ENCODE results near the gene ABHD2.

ABHD2 gene

DNA sequence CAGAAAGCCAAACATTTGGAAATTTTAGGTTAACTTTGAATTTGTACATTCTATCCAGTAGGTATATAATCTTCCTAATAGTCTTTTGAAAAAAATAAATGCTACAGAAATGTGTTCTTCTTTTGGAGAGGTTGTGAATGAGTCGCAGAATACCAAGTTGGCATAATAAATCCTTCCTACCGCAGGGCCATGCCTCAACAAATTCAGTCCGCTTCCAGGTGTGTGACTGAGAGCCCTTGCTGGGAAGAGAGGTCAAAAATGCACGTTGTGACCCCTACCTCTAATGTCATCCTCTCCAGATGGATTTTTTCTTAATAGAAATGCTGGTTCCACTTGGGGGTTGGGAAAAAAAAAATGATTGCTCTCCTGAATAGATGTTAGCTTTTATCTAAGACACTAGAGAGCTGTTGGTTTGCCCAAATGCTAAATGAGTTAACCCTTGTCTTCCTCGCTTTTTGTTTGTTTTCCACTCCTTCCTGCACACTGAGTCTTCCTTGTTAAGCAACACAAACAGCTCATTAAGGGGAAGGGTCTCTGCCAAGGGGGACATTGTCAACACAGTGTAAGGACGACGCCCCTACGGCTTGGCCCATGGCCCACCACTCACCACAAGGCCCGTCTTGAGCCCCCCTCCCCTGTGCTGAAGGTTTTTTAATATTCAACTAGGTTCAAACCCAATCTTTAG, 99.2 kb downstream of the ABHD2 start:
- Histone ChIP-seq H3F3A (ENCODE audit: insufficient read depth, low read length) (no peaks in the 10 kb centered on the region), H3K4me3 (ENCODE audit: low read depth, low read length, poor library complexity, severe bottlenecking) (no peak overlapping the region), H3K4me1 (ENCODE audit: insufficient read depth, low read length, severe bottlenecking) (no peaks in the 10 kb centered on the region), H3K36me3 (ENCODE audit: insufficient read depth, low read length) (peaks cover 22% of the 10 kb centered on the region; the same call in 1 of the 2 replicates), H3K27ac (ENCODE audit: low read depth, low read length, poor library complexity, severe bottlenecking) (no peak overlapping the region), H3K27me3 (ENCODE audit: insufficient read depth, low read length) (no peaks in the 10 kb centered on the region), H3K9ac (ENCODE audit: low read length) (no peak overlapping the region), H3K9me2 (ENCODE audit: low read depth, low read length) (no peaks in the 10 kb centered on the region), H3K9me3 (ENCODE audit: low read length) (no peaks in the 10 kb centered on the region), H3K79me2 (ENCODE audit: insufficient read depth, low read length) (no peaks in the 10 kb centered on the region), H2AFZ (ENCODE audit: low read length) (no peak overlapping the region), H4K20me1 (ENCODE audit: insufficient read depth, low read length) (no peaks in the 10 kb centered on the region), H3K4me2 (ENCODE audit: low read length) (no peak overlapping the region)
- TF ChIP-seq CTCF (IDR thresholded peaks at IDR 0.05; ENCODE audit: low read length) (no peak), EZH2 (IDR thresholded peaks at IDR 0.05; ENCODE audit: borderline replicate concordance, low read length) (no peak)

DNA sequence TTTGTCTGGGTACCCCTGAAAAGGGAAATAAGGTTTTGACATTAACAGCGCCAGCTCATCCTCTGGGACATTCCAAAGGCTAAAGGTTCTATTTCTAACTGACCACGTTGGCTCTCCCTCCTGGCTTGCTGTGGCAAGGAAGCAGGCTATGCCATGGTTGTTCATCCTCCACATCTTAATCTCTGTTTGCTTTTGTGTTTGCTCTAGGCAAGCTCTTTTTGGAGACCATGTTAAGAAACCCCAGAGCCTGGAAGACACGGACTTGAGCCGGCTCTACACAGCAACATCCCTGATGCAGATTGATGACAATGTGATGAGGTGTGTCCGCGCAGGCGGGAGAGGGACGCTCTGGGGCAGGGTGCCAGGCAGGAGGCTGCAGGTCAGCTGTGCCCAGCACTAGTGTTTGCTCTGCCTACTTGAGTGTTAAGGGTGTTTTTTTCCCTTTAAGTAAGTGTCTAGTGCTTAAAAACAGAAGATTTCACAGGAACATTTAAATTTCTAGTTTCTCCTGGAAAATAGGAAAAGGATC, 99.8 kb downstream of the ABHD2 start:
- Histone ChIP-seq H3K9ac (ENCODE audit: low read length) (no peak overlapping the region), H3K79me2 (ENCODE audit: insufficient read depth, low read length) (no peaks in the 10 kb centered on the region), H3K27ac (ENCODE audit: low read depth, low read length, poor library complexity, severe bottlenecking) (no peak overlapping the region), H3K4me2 (ENCODE audit: low read length) (no peak overlapping the region), H3K36me3 (ENCODE audit: insufficient read depth, low read length) (peaks cover 24% of the 10 kb centered on the region; the same call in 1 of the 2 replicates), H2AFZ (ENCODE audit: low read length) (no peak overlapping the region), H3F3A (ENCODE audit: insufficient read depth, low read length) (no peaks in the 10 kb centered on the region), H3K4me1 (ENCODE audit: insufficient read depth, low read length, severe bottlenecking) (no peaks in the 10 kb centered on the region), H4K20me1 (ENCODE audit: insufficient read depth, low read length) (no peaks in the 10 kb centered on the region), H3K9me3 (ENCODE audit: low read length) (no peaks in the 10 kb centered on the region), H3K4me3 (ENCODE audit: low read depth, low read length, poor library complexity, severe bottlenecking) (no peak overlapping the region), H3K9me2 (ENCODE audit: low read depth, low read length) (no peaks in the 10 kb centered on the region), H3K27me3 (ENCODE audit: insufficient read depth, low read length) (no peaks in the 10 kb centered on the region)
- TF ChIP-seq CTCF (IDR thresholded peaks at IDR 0.05; ENCODE audit: low read length) = no peak

GRCh38 chr15:89192136-89192535, 103.9 kb downstream of the ABHD2 start:
- Histone ChIP-seq H3K9me2 (ENCODE audit: low read depth, low read length) (no peaks in the 10 kb centered on the region), H2AFZ (ENCODE audit: low read length) (no peak overlapping the region), H4K20me1 (ENCODE audit: insufficient read depth, low read length) (no peaks in the 10 kb centered on the region), H3K36me3 (ENCODE audit: insufficient read depth, low read length) (peaks cover 49% of the 10 kb centered on the region; the same call in 1 of the 2 replicates), H3F3A (ENCODE audit: insufficient read depth, low read length) (no peaks in the 10 kb centered on the region), H3K9ac (ENCODE audit: low read length) (no peak overlapping the region), H3K9me3 (ENCODE audit: low read length) (no peaks in the 10 kb centered on the region), H3K27me3 (ENCODE audit: insufficient read depth, low read length) (no peaks in the 10 kb centered on the region), H3K4me3 (ENCODE audit: low read depth, low read length, poor library complexity, severe bottlenecking) (no peak overlapping the region), H3K4me2 (ENCODE audit: low read length) (no peak overlapping the region), H3K4me1 (ENCODE audit: insufficient read depth, low read length, severe bottlenecking) (peaks cover 4% of the 10 kb centered on the region), H3K27ac (ENCODE audit: low read depth, low read length, poor library complexity, severe bottlenecking) (no peak overlapping the region), H3K79me2 (ENCODE audit: insufficient read depth, low read length) (no peaks in the 10 kb centered on the region)
- TF ChIP-seq CTCF (IDR thresholded peaks at IDR 0.05; ENCODE audit: low read length) (no peak), EZH2 (IDR thresholded peaks at IDR 0.05; ENCODE audit: borderline replicate concordance, low read length) (no peak)

Measured in OCI-LY1 (cell line).